Stimulated activated CD4-positive, alpha-beta T cell treated with anti-CD3 and anti-CD28 coated beads, Interleukin-1b, Interleukin-23, amount 100 ng/mL, for 4 hours (primary cell): Measurements from ENCODE around the gene TRMT112.

Experiments
- DNase-seq, 2 donors: peaks; one replicate each; pipeline ENCODE4 v3.0.0-alpha.2; 2020; ENCODE audit warnings: low read depth in 2 of 2

The TRMT112 gene

GRCh38 chr11:64351136-64351631, 33.8 kb upstream of the TRMT112 start:
- DNase-seq, result no peak

- no peak for DNase-seq
These were observed 32.0 kb upstream of the TRMT112 start for GRCh38 chr11:64349404-64349803.

DNA sequence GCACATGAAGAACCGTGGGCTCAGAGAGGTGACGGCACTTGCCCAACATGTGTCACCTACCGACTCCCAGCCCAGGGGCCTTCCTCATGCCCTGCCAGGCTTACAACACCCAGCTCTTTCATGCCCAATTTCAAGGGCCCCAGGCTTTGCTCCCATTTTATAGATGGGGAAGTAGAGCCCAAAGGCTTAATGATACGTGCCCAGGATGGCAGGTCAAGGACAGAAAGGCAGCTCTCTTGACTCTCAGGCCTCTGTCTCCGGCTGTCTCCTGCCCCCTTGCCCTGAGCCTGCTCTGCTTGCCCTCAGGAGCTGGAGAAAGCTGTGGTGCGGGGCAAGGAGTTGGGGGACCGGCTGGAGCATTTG, 31.6 kb upstream of the TRMT112 start:
- DNase-seq, result no peak

- DNase-seq, result no peak
These were observed 31.1 kb upstream of the TRMT112 start for GRCh38 chr11:64348383-64349024.

DNA sequence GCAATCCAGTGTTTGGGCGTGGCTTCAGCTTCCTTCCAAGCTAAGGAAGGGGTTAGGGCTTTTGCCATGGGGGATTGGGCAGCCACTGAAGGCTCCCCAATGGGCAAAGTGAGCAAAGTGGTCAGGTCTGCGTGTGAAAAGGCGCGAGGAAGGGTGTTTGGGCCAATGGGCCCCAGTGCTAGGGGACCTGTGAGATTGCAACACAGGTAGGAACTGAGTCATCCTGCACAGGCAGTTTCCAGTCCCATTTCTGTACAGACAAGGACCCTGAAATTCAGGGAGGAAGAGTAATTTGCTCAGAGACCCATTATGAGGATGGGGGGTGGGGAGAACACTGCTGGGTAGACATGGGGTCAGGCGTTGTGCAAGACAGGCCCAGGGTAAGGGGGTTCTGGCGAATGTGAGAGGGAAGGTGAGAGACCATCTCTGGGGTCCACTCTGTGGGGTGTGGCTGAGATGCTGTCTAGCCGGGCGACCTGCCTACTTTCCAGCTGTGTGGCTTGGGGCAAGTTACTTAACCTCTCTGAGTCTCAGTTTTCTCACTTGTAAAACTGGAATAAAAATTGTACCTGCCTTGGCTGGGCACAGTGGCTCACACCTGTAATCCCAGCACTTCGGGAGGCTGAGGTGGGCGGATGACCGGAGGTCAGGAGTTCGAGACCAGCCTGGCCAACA, 30.0 kb upstream of the TRMT112 start:
- DNase-seq, result no peak

DNA sequence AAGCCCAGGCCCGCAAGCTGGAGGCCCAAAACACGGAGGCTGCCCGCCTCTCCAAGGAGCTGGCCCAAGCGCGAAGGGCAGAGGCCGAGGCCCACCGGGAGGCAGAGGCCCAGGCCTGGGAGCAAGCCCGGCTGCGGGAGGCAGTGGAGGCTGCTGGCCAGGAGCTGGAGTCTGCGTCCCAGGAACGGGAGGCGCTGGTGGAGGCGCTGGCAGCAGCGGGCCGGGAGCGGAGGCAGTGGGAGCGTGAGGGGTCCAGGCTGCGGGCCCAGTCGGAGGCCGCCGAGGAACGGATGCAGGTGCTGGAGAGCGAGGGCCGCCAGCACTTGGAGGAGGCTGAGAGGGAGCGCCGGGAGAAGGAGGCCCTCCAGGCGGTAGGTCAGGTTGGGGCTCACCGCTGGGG, 27.4 kb upstream of the TRMT112 start:
- no peak for DNase-seq

DNA sequence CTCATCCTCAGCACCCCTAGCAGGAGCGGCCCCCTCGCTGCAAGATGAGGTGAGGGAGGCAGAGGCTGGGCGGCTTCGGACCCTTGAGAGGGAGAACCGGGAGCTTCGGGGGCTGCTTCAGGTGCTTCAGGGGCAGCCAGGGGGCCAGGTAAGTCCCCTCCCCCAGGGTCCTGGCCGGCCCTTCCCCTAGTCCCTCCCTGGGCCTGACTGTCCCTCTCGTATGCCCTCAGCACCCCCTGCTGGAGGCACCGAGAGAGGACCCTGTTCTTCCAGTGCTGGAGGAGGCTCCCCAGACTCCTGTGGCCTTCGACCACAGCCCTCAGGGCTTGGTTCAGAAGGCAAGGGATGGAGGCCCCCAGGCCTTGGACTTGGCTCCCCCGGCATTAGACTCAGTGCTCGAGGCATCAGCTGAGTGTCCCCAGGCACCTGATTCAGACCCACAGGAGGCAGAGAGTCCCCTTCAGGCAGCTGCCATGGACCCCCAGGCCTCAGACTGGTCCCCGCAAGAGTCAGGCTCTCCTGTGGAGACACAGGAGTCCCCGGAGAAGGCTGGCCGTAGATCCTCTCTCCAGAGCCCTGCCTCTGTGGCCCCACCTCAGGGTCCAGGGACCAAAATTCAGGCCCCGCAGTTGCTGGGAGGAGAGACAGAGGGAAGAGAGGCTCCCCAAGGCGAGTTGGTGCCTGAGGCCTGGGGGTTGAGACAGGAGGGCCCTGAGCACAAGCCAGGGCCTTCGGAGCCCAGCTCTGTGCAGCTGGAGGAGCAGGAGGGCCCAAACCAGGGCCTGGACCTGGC, 26.6 kb upstream of the TRMT112 start:
- DNase-seq, result no peak

DNA sequence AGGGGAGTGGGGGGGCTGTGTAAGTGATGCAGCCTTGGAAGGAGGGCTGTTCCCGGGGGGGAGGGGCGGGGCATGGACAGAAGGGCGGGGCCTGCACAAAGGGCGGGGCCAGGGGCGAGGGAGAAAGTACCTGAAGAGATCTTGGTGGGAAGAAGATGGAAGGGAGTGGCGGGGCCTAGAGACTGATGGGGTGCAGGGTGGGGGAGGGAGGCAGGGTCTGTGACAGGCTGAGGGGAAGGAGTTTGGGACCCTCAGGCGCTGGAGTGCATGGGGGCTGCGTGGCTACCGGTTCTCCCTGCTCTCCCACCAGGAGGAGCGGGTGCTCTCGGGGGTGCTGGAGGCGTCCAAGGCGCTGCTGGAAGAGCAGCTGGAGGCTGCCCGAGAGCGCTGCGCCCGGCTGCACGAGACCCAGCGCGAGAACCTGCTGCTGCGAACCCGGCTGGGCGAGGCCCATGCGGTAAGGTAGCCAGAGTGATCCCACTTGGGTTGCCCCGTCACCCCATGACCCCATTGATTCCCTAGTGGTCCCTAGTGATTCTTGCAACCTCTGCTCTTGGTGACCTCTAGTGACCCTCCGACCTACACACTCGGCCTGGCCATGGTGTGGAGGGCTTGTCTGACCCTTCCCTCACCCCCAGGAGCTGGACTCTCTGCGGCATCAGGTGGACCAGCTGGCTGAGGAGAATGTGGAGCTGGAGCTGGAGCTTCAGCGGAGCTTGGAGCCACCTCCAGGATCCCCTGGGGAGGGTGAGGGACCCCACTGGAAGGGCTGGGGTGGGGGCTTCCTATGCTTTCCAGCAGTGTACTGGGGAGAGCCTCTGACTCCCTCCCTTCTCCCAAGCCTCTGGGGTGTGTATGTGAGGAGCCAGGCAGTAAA, 25.7 kb upstream of the TRMT112 start:
- no peak for DNase-seq

DNA sequence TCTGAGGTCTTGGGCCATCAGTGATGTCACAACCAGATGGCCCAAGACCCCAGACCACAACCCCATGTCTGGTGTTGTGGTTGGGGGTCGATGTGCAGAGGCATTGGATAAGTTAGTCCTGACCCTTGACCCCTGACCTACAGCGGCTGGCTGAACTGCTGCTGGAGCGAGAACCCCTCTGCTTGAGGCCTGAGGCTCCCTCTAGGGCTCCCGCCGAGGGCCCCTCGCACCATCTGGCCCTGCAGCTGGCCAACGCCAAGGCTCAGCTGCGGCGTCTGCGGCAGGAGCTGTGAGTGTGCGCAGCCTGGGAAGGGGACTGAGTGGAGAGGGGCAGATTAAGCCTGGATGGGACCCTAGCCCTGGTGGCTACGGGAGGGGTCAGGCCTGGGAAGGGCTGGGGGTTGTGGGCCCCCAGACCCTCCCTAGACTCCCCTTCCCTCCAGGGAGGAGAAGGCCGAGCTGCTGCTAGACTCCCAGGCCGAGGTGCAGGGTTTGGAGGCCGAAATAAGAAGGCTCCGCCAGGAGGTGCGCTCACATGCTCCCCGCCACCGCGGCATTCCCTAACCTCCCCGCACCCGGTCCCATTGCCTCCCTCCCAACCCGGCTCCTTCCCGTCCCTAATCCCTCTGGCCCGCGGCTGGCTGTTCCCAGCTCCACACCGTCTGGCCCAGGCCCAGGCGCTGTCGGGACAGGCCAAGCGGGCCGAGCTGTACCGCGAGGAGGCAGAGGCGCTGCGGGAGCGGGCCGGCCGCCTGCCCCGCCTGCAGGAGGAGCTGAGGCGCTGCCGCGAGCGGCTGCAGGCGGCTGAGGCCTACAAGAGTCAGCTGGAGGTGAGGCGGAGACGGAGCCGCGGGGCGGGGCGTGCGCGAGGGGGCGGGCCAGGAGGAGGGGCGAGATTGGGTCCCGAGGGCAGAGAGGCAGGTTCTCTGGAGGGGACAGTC, 24.8 kb upstream of the TRMT112 start:
- peak; percentile 88 to 89 for DNase-seq

DNA sequence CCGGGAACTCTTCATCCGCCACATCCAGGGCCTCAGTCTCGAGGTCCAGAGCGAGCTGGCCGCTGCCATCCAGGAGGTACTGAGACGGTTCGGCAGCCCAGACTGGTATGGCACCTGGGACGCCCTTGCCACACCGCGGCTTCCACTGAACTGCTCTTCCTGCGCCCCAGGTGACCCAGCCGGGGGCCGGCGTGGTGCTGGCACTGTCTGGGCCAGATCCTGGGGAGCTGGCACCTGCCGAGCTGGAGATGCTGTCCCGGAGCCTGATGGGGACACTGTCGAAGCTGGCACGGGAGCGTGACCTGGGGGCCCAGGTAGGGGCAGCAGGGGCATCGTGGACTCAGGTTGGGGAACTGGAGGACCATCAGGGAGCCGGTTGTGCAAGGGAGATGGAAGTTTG, 24.1 kb upstream of the TRMT112 start:
- no peak for DNase-seq

DNA sequence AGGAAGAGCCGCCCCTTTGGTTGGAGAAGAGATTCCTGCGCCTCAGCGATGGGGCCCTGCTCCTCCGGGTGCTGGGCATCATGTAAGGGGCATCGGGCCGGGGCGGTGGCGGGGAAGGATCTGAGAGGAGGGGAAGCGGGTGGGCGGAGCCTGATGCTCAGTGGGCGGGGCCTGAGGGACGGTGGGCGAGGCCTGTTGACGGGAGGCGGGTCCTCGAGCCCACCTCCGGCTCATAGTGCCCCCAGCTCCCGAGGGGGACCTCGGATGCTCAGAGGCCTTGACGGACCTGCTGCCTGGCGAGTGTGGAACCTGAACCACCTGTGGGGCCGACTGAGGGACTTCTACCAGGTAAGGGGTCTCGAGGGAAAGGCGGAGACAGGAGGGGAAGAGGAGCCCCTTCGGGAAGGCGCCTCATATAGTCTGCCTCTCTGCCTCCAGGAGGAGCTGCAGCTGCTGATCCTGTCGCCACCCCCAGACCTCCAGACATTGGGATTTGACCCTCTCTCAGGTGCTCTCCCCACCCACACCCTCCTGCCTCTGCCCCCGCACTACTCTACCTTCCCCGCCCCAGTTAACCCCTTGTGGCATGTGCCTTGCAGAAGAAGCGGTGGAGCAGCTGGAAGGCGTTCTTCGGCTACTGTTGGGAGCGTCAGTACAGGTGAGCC, 23.4 kb upstream of the TRMT112 start:
- DNase-seq, result peak; percentile 68 to 77

GRCh38 chr11:64339754-64340408, 22.5 kb upstream of the TRMT112 start, which contains the start of gene CCDC88B:
Gene CCDC88B, plus strand, starts transcription at chr11:64340204. Its CDS starts 63 bp downstream, at chr11:64340267.
- peak; percentile 64 for DNase-seq

DNA sequence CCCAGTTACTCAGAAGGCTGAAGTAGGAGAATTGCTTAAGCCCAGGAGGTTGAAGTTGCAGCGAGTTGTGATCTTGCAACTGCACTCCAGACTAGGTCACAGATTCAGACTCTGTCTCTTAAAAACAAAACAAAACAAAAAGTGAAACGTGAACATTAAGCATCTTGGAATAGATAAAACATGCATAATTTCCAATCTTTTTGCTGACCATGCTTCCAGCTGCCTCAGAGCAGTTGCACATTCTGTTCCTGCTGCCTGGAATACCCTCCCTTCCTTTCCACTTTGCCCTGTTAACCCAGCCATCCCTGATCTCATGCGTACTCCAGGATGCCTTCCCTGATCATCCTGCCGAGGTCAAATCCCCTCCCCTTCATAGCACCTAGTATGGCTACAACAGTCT, 21.9 kb upstream of the TRMT112 start:
- DNase-seq, result no peak

- DNase-seq, result no peak
These were observed 21.4 kb upstream of the TRMT112 start for GRCh38 chr11:64338716-64339115.

GRCh38 chr11:64337538-64338249, 20.3 kb upstream of the TRMT112 start:
- no peak for DNase-seq

- DNase-seq, result no peak
These were observed 17.7 kb upstream of the TRMT112 start for GRCh38 chr11:64334764-64335735.

DNA sequence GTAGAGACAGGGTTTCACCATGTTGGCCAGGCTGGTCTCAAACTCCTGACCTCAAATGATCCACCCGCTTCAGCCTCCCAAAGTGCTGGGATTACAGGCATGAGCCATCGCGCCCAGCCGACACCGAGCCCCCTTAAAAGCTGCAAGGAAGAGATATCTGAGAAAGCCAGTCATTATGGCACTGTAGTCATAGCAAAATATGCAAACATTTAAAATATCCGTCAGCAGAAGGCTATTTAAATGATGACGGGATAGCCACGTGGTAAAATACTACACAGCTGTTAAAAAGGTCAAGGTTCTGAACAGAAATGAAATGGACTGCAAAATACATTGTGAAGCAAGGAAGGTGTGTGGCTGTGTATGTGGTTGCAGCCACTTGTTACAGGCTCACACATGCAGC, 16.2 kb upstream of the TRMT112 start:
- no peak for DNase-seq
